NB4 (cell line): ENCODE results near the gene HCFC2.

Experiments used
- CTCF ChIP-seq: IDR thresholded peaks from one replicate; pipeline ENCODE4 v1.5.1; 2012; ENCODE audit warnings: low read depth, low read length
- MAX ChIP-seq: IDR thresholded peaks from 2 replicates; pipeline ENCODE4 v1.6.1; 2011; ENCODE audit warnings: low read depth, low read length

GRCh38 chr12:104083769-104084475, 19.6 kb downstream of the HCFC2 start:
- TF ChIP-seq CTCF (no peak), MAX (no peak)
